HG03045 (cell line): ENCODE measurements around the gene DMD.

Experiments used
- ATAC-seq: cut with Tn5 transposase; IDR thresholded peaks from one replicate; pipeline ENCODE4 v1.9.1; 2021; ENCODE audit warnings: mild to moderate bottlenecking, moderate library complexity; ENCODE audit not compliant: unreplicated experiment

DMD gene

DNA sequence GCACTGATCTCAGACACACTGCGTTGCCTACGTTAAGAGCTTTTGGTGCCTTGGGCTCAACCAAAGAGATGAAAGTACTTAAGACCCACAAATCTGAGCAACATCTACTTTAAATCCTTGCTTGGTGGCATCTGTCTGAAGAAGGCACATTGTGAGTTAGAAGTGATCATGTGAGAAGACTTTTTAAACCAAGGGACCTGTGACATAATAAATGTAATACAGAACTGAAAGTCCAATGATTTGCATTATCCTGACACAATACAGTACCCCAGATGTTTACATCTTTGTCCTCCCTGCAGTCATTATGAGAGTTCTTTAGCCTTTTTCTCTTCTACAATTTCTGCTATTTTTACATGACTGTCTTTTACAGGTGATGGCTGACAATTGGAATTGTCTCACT is 2042.8 kb downstream of the DMD start:
- peak; percentile 98 for ATAC-seq

DNA sequence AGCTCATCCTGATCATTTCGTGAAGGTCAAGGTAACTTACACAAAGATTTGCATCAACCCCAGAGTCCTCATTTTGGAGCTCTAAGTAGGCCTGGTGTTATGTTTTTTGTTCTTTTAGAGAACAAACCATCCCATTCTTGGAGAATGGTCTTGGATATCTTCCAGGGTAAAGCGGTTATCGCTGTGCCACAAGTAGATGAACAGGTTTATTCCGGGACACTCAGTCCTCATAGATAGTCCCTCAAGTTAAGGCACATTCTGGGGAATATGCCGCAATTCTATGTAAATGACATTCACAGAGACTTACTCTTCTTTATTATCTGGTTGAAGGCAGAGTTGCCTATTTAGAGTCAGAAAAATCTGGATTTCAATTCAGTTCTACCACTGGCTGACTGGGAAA is 2044.5 kb downstream of the DMD start:
- no peak for ATAC-seq

DNA sequence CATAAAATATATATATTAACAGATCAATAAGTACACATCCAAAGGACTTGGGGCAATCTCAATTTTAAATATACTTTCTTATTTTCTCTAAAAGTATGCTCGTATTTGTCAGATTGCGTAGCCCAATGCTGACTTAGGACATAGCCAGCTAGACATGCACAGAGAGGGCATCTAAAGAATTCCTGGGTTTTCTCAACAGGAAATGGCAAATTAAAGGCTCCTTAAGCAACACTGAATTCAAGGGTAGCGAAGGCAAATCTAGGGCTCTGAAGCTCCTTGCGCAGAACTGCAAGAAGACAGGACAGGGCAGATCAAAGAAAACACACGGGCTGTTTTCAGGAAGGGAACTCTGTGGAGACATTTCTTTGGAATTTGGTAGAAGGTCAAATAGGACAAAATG is 2044.9 kb downstream of the DMD start:
- ATAC-seq = no peak

DNA sequence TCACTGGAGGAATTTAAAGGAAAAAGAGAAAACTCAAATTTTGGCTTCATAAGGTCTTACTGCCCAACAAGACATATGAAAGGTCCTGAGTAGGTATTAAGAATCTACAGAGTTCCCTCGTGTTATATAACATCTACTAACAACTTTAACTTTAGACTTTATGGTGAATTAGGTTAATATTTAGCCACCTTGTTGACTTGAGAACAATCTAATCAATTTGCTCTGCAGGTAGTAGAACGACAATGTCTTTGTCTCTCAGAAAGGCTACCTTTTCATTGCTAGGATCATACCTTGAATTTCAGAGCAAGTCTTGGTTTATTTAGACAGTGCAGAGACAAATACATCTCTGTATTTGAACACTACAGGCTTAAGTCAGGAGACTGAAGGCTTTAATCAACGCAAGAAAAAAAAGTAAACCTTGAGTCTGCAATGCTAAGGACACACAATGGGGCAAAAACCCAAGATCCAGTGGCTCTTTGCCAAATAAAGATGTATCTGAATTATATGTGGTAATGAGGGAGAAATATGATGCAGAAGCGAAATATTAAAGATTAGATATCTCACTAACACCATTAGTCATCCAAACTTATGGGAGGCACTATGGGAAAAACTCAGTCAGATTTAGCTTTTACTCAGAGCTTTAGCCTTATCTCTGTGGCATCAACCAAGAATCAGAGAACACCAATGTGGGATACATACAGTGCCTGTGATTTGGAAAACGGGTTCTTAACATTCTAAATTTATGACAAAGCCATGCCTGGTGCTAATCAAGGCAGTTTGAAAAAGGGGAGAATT is 2045.9 kb downstream of the DMD start:
- no peak for ATAC-seq

DNA sequence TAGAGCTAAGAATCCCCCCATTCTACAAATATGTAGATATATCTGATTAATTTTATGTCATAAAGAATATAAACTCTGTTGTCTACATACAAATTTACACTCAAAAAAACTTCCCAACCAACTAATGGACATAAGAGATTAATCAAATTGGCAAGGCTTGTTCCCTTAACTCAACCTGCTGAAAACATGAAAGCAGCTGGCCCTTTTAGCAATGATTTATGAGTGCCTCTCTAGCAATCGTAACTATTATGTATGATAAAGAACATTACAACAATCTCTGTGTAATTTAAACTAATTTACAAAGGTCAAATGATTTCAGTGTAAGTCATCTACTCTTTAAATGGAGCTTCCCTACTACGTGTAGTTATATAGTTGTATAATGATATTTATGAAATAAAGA is 2056.4 kb downstream of the DMD start:
- ATAC-seq = no peak

DNA sequence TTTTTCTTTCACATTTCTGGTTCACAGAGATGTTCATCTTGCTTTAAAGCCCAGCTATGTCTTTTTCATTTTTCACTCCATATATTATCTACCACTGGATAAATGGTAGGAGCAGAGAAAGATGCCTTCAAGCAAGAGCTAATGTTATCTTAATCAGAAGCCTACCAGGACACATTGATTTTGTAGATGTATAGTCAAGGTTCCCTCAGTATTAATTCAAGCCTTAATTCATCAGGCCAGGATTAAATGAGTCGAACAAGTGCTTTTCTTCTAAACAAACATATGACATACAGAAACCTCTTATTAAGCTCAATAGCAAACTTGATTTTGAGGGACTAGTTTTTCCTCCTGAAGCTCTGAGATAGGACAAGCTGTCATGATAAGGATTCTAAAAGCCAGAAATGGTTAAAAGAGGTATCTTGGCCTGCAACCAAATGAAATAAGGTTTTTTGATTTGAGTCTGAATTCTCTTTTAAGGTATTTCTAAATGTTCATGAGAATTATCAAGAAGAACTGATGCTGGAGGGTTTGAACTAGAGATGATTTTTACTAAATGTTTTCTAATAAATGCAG is 2057.8 kb downstream of the DMD start:
- ATAC-seq = no peak

DNA sequence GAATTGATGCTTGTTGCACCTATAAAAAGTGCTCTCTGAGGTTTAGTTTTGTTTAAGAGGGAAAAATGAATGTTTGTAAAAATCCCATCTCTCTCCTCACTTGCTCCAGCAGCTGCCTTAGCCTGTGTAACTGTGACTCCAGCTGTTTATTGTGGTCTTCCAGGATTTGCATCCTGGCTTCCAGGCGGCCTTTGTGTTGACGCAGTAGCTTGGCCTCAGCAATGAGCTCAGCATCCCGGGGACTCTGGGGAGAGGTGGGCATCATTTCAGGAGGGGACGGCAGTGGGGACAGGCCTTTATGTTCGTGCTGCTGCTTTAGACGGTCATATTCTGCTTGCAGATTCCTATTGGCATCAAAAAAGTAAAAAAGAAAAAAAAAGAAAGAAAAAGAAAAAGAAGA is 2064.2 kb downstream of the DMD start:
- ATAC-seq = no peak

DNA sequence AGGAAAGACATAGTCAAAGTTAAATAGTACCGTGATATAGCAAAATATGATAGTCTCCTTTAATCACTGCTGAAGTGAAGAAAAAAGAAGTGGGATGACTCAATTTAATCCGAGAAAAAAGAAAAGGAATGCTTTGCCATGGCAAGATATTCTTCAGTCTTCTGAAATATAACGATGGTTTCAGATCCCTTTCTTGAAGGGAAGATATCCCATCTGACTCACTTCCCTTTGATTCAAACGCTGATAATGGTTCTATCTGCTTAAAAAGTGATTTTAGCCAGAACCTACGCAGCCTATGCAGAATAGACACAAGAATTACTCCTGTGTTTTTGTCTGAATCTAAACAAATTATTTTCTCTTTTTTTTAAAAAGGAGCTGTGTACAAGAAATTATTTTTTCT is 2071.4 kb downstream of the DMD start:
- no peak for ATAC-seq

DNA sequence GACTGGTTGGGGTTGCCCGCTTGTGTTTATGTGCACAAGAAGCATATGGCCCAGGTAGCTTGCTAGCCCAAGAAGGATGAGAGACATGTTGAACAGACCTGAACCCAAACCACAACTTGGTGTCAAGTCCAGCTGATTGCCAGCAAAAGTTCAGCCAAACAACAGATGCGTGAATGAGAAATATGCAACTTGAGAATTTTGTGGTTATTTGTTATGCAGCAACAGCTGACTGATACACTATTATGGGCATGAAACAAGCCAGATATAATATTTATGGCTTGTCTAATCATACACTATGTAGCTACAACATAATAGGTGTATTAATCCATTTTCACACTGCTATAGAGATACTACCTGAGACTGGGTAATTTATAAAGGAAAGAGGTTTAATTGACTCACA is 2073.2 kb downstream of the DMD start:
- no peak for ATAC-seq

DNA sequence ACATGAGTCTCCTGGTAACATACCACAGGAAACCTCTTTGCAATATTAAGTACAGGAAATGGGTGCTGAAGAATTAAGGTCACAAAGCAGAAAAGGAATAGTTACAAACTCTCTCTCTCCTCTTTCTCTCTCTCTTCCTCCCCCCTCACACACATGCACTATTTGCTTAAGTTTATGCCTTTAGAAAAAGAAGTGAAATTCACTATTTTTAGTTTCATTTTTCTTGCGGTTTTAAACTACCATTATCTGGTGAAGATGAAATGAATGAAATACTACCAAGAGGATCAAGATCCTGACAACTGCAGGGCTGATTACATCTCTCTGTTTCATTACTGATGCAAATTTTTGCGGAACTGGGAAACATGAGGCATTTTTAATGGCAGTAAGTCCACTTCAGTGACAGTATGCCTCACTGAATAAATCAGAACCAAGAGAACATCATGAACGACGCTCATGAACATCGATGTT is 2075.2 kb downstream of the DMD start:
- ATAC-seq = peak; percentile 96

DNA sequence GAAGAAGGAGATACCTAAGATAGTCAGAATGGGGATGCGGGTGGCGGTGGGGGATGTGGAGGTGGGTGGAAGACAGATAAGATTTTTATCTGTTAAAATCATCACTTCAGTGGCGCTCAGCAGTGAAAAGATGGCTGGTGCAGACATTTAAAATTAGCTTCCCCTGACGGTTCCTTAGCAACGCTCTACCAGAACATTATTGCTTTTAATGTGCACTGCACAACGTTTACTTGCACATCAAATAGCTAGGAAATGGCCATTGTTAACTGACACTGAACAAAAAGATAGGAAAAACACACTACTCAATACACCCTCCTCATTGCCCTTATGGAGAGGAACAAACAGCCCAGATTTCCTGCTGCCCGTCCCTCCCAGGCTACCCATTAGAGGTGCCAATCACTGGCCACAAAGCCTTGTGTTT is 2078.5 kb downstream of the DMD start:
- no peak for ATAC-seq

DNA sequence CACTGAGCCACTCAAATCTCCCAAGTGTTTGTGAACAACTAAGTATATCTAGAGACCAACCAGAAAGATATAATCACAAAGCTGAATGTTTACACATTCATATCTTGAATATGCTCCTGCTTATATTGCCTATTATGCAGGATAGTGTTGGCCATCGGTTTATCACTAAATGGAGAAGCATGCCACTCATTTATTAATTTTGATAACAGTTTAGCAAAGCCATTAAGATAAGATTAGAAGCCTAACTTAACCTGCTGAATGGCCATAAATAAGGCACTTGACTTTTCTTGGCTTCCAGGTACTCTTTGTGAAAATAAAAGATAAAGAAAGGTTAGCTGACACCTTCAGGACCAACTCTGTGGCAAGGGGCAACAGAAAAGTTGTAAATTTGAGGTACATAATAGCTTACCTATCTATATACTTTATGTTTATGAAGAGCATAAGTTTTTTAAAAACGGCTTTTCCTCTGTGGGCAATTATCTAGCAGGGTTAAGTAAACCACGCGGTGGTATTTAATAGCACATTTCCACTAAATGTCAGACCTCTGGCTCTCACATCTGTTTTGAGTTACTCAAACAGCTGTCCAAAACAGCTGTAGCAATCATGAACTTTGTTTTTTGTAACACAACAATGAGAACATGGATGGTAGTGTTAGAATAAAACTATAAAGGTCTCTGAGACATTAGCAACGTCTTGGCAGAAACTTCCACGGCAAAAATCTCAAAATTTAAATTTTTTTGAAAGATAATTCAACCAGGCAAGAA is 2080.7 kb downstream of the DMD start:
- ATAC-seq = no peak

DNA sequence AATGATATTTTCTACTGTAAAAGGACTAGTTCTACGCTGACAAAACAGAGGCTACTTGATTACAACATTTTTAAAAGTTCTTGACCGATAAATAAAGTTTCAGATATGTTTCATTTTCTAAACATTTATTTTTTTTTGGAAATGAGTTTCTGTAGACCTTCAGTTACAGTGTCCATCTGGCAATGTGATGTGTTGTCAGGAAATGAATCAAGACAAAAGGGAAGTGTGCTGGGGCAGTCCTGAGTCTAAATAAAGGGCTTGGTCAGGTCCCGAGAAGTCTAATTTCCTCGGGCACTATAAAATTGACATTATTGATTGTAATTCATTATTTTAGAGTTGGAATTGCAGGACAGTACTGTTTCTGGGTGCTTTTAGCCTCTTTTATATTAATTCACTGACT is 2082.5 kb downstream of the DMD start:
- no peak for ATAC-seq

DNA sequence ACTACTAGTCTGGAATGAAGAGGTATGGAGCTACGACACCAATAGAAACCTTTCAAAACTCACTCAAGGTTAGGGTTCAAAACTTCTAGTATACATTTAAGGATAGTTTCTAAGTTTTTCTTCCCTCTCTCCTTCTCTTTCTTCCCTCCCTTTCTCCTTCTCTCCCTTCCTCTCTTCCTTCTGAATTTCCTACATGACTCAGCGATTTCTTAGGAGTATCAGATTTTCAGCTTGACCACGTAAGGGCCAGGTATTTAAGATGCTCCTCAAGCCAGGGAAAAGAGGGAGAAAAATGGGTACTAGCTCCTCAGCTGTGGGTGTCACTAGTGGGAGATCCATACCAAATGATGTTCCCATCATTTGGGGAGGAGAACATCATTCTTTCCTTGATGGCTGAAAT is 2083.6 kb downstream of the DMD start:
- no peak for ATAC-seq

DNA sequence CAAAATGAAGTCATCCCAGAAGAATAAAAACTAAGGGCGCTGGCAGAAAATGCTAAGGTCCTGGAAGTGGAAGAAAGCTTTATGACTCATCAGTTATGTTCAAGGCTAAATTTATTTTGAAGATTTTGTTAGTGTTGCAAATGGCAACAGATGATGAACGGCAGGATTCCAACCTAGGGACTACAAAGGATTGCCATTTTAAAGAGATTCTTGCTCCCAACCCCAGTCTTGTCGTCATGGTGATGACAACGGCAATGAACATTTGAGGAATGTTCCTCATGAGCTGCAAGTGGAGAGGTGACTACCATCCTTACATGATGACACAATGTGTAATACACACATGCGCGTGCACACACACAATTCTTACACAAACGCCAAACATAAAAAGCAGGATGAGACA is 2085.1 kb downstream of the DMD start:
- ATAC-seq = no peak

DNA sequence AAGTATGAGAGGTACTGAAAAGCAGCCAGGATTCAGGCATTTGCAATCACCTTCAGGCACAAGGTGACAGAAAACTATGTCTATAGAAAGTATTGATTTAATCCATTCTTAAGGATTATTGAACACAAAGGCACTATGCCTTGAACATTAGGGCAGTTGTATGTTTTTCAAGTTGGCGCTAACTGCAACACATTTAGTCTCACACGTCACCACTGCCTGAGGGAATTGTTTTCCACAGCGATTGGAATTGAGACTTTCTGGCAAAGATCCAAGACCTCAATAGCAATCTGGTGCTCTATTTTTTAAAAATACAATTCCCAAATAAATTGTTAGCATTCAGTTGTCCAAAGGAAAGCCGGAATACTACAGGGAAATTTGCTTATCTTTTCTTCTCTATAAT is 2086.8 kb downstream of the DMD start:
- no peak for ATAC-seq

DNA sequence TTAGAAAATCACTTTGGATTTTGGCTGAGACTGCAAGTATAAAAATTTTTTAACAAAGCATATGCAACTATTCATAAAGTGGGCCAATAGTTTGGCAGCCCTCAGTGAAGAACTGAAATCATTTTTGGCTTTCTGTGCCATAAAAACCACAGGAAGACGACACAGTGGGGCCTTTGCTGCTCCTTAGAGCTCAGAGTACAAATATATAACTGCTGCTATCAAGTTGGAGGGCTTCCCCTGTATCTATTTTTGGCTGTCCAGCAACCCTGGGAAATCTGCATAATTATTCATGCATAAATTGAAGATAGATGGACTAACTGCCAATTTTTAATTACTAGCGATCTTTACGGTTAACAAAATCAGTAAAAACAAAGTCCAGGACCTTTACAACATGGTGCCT is 2088.0 kb downstream of the DMD start:
- no peak for ATAC-seq

DNA sequence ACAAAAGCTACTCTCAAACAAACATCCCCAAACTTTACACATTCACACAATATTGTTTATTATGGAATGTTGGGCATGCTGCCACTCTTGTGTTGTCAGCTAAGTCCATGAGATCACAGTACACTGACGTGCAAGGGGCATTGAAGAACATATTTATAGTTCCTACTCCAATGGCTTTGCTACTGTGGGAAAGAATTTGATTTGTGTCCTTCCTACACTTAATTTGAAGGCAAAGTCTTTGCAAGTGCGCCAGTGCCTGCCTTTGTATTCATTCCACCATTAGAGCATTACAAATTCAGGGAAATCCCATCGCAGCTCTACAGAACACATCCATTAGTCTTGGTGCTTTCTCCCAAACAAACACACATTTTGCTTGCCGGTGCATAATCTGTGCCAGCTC is 2094.1 kb downstream of the DMD start:
- no peak for ATAC-seq

DNA sequence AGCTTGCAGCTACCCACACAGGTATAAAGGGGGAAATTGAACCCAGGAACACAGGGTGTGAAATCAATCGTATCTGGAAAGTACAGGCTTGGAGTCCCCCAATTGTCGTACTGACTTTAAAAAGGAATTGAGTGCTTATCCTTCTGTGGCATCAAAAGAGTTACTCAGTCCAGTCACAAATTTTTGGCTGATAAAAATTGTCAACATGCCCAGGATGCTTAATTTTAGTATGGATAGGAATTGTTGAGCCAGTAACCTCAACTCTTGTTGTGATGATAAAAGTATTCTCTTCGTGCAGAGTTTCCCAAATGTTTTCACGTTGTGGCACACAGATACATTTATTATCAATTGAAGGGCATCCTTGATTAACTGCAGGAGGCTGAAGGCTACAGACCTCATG is 2096.0 kb downstream of the DMD start:
- ATAC-seq = no peak

DNA sequence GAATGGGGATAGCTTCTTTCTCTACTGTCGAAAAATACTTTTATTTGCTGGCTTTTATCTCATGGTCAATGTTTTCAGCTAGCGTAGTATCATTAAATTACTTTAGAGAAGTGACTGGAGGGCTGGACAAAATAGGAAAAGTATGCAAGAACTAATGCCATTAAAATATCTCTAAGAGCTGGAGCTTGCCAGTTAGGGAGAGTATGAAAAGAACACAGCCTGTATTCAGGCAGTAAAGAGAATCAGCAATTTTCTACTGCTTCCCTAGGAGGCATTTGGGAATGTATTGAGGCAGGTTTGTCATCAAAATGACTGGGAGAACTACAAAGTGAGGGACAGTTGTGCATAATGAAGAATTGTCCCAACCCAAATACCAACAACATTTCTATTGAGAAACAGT is 2096.5 kb downstream of the DMD start:
- no peak for ATAC-seq

DNA sequence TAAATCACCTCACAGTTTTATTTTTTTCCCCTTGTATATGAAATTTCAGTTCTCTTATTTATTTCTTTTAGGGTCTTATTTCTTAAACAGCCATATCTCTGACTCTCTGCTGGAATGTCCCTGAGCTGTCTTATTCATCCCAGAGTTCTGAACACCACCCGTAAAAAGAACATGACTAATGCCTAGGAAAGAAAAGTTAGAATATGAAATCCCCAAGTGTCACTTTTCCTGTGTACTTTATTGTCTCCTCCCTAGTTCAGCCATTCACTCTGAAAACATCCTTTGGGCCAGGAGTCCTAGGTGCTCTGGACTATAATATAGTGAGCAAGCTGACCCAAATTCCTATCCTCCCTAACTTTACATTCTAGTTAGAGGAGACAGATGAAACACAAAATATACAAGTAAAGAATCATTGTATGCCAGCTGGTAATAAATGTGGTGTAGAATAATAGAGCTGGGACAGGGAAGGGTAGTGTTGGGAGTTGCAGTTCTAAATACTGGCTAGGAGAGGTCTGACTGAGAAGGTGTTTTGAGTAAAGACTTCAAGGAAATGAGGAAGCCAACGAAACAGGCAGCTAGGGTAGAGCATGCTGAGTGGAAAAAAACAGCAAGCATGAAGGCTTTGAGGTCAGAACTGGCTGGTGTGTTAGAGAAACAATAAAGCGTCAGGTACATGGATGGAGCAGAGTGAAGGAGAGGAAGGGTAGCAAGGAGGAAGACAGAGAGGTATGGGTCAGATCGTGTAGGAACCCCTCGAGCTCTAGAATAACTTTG is 2098.9 kb downstream of the DMD start:
- ATAC-seq = no peak
